SK-N-MC (cell line): ENCODE measurements around the gene HDHD5.

ENCODE experiments used
- EZH2 ChIP-seq: fragments of 200-600 bp; sonication (generic); IDR thresholded peaks from one replicate; pipeline ENCODE4 v1.6.1; 2017; ENCODE audit warnings: antibody characterized with exemption
- FOXP2 ChIP-seq: optimal IDR thresholded peaks from 2 replicates; pipeline ENCODE3; 2011; ENCODE audit warnings: mild to moderate bottlenecking, moderate library complexity; ENCODE audit not compliant: insufficient read depth; ENCODE audit errors: extremely low read length, control extremely low read depth
- POLR2AphosphoS5 ChIP-seq: IDR thresholded peaks from 2 replicates; pipeline ENCODE4 v1.6.1; 2012; ENCODE audit warnings: mild to moderate bottlenecking, low read depth, low read length, borderline replicate concordance

DNA sequence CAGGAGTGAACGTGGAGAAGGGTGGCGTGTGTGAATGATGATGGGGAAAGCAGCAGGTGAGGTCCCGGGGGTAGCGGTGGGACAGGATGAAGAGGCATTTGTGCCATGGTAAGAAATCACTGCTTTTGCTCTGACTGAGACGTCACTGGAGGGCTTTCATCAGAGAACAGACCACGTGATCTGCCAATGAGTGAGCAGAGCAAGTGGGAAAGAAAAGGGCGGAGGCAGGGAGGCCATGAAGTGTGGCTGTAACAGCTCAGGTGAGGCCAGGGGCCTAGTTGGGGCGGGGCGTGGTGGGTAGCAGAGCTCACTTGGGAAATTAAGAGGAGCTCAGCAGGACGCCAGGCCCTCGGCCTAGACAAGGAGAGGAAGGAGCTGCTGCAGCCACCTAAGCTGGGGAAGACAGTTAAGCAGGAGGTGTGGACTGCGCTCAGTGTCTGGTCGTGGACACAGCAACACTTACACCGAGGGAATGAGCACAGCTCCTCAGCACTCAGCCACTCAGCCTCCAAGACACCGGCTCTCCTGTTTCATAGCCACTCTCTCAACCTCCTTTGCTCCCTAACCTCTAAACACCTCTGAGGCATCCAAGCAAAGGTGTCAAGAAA is 23.8 kb downstream of the HDHD5 start:
- TF ChIP-seq POLR2AphosphoS5: no peak
- no peak for TF ChIP-seq EZH2
- TF ChIP-seq FOXP2: no peak
